Measurements from ENCODE around the gene PRKCA.

- no peak for TF ChIP-seq CTCF (IDR thresholded peaks at IDR 0.05; ENCODE audit: insufficient read depth, low read length)
- TF ChIP-seq REST (IDR thresholded peaks at IDR 0.05; ENCODE audit: insufficient replicate concordance, low read depth): no peak
- no peak for TF ChIP-seq POLR2AphosphoS5 (IDR thresholded peaks at IDR 0.05; ENCODE audit: low read depth)
These were observed 216.3 kb downstream of the PRKCA start for GRCh38 chr17:66518677-66519076.

All from HL-60 (cell line).